Endothelial cell of umbilical vein (primary cell): ENCODE results near the gene DHRS4. TPM values are rescaled to one million over a fixed set of nuclear protein-coding genes. Genes with fewer than 3 reads are reported as not detected.
"Not testable (repeated sequence)": the region's sequence is repeated elsewhere in the genome, so short reads cannot be mapped to it uniquely, and the experiment has no call there.

ENCODE experiments used
- BruUV-seq: library from RNA; stranded (reverse); fragments of 400-500 nt; replicated peaks from 2 replicates; lab custom pipeline; 2021; lab: Mats Ljungman, UMichigan
- CTCF ChIA-PET: fragments of 300-600, 350-600 bp; sonication (Branson Sonifier 250); formaldehyde crosslinking; loops from one replicate; lab custom pipeline; 2021; ENCODE audit warnings: antibody characterized with exemption, inconsistent platforms; lab: Charles Lee
- POLR2A ChIA-PET: fragments of 300-600, 350-600 bp; sonication (Branson Sonifier 250); formaldehyde crosslinking; loops from one replicate; lab custom pipeline; 2021; ENCODE audit warnings: antibody characterized with exemption, inconsistent platforms; lab: Charles Lee
- DNase-seq: peaks from one replicate; pipeline ENCODE4 v3.0.0-alpha.2; 2011; ENCODE audit warnings: low read depth, low spot score
- FAIRE-seq: peaks from 2 replicates; lab custom pipeline; 2011; peaks lifted over from hg19 to GRCh38; lab: Jason Lieb, UNC
- H2AFZ ChIP-seq: 2 replicates; pipeline ENCODE4 v1.6.0; 2012; ENCODE audit warnings: low read depth, low read length, control low read depth, inconsistent platforms
- H3K27ac ChIP-seq: 2 replicates; pipeline ENCODE4 v1.5.1; 2011; ENCODE audit warnings: low read depth, mild to moderate bottlenecking, control low read depth, low read length, moderate library complexity; ENCODE audit not compliant: insufficient read depth
- H3K27me3 ChIP-seq, 2 experiments: 2 replicates each; pipeline versions ENCODE4 v1.6.0 to v1.6.1; 2011; ENCODE audit warnings: low read length in 2 of 2, mixed read lengths in 1 of 2; ENCODE audit not compliant: control insufficient read depth in 2 of 2, insufficient read depth in 2 of 2
- H3K36me3 ChIP-seq, 2 experiments: 2 replicates in 1 of 2; 3 replicates in 1 of 2; pipeline ENCODE4 v1.5.1; 2011; ENCODE audit warnings: low read length in 2 of 2, mild to moderate bottlenecking in 1 of 2, moderate library complexity in 1 of 2; ENCODE audit not compliant: control insufficient read depth in 2 of 2, insufficient read depth in 2 of 2; ENCODE audit errors: extremely low read depth in 1 of 2
- H3K4me1 ChIP-seq: 3 replicates; pipeline ENCODE4 v1.5.1; 2011; ENCODE audit warnings: mild to moderate bottlenecking, low read length; ENCODE audit not compliant: control insufficient read depth, insufficient read depth; ENCODE audit errors: extremely low read depth
- H3K4me2 ChIP-seq: 2 replicates; pipeline ENCODE4 v1.6.1; 2011; ENCODE audit warnings: low read length, control low read depth, mixed read lengths; ENCODE audit not compliant: insufficient read depth
- H3K4me3 ChIP-seq, 3 experiments: fragments of 200-600 bp in 1 of 3; sonication (generic), shearing (Covaris generic) in 1 of 3; replicated peaks in 1 of 3; 2 replicates each; pipeline ENCODE4 v1.5.1; 2011 to 2016; ENCODE audit warnings: control low read depth in 3 of 3, low read length in 3 of 3, mild to moderate bottlenecking in 2 of 3, inconsistent platforms in 1 of 3, low read depth in 1 of 3, moderate library complexity in 1 of 3; ENCODE audit not compliant: insufficient read depth in 1 of 3
- H3K79me2 ChIP-seq: 2 replicates; pipeline ENCODE4 v1.6.0; 2012; ENCODE audit warnings: low read length, inconsistent platforms; ENCODE audit not compliant: control insufficient read depth, insufficient read depth
- H3K9ac ChIP-seq: replicated peaks from 2 replicates; pipeline ENCODE3; 2011; ENCODE audit warnings: low read length, control low read depth; ENCODE audit not compliant: insufficient read depth; ENCODE audit errors: extremely low read depth
- H3K9me1 ChIP-seq: replicated peaks from 3 replicates; pipeline ENCODE4 v1.6.0; 2011; ENCODE audit warnings: mild to moderate bottlenecking, low read length; ENCODE audit not compliant: control insufficient read depth, insufficient read depth; ENCODE audit errors: extremely low read depth
- H3K9me3 ChIP-seq: replicated peaks from 2 replicates; pipeline ENCODE4 v1.5.1; 2012; ENCODE audit warnings: low read length, inconsistent platforms; ENCODE audit not compliant: control insufficient read depth, insufficient read depth
- H4K20me1 ChIP-seq: replicated peaks from 2 replicates; pipeline ENCODE3; 2011; ENCODE audit warnings: mild to moderate bottlenecking, low read length; ENCODE audit not compliant: control insufficient read depth, insufficient read depth; ENCODE audit errors: extremely low read depth
- MYC ChIP-seq: IDR thresholded peaks from one replicate; pipeline ENCODE4 v1.6.1; 2011; ENCODE audit warnings: mild to moderate bottlenecking, low read depth, low read length
- dilution Hi-C: fragments of 300-500 bp; cut with MboI; formaldehyde crosslinking; loops from one replicate; pipeline ENCODE4 v1.15.0; 2019; ENCODE audit warnings: low sequenced_read_pairs; ENCODE audit not compliant: extremely low pct_ligation_motif_present
- intact Hi-C: fragments of 100-400 bp; cut with micrococcal nuclease; formaldehyde crosslinking; loops from one replicate; pipeline ENCODE4 v1.10.0; 2022
- polyA plus RNA-seq, 4 experiments: library from polyadenylated mRNA; depleted of rRNA in 3 of 4; stranded (reverse) in 3 of 4; unstranded in 1 of 4; fragments of >200 nt; gene quantifications; 2 replicates each; pipeline versions ENCODE4 v1.2.1 to v1.2.3, GENCODE V29; 2011 to 2012; ENCODE audit warnings: missing spikeins in 1 of 4
- total RNA-seq: library from RNA; stranded (reverse); gene quantifications from 2 replicates; pipeline ENCODE4 v1.2.3, GENCODE V29; 2021
- TF ChIP-seq, protein P1 (sequence below), 2 donors: IDR thresholded peaks; 1 replicate in 1 of 2; 2 replicates in 1 of 2; pipeline ENCODE4 v1.5.1; 2011; ENCODE audit warnings: low read length in 2 of 2, mild to moderate bottlenecking in 2 of 2, moderate library complexity in 2 of 2, control low read depth in 1 of 2, inconsistent platforms in 1 of 2, low read depth in 1 of 2; ENCODE audit not compliant: insufficient read depth in 1 of 2; ENCODE audit errors: extremely low read depth in 1 of 2

DHRS4 gene
- total and polyA plus RNA-seq, 2 donors (not counting 3 experiments of a cell fraction or from before 2014, with no cell fraction given), result 19.2 to 32.0 TPM

- Histone ChIP-seq H3K36me3 (no peaks in the 10 kb centered on the region), H3K27me3 (peaks cover 0 to 2% of the 10 kb centered on the region in 2 experiments), H3K9ac (no peak overlapping the region), H4K20me1 (no peaks in the 10 kb centered on the region), H3K9me3 (no peaks in the 10 kb centered on the region), H3K4me1 (peaks cover 3% of the 10 kb centered on the region), H3K27ac (no peak overlapping the region), H3K9me1 (no peaks in the 10 kb centered on the region), H3K79me2 (no peaks in the 10 kb centered on the region), H3K4me2 (no peak overlapping the region), H2AFZ (no peak overlapping the region), H3K4me3 (no peak overlapping the region)
- TF ChIP-seq MYC, result no peak
- TF ChIP-seq, protein P1, sequence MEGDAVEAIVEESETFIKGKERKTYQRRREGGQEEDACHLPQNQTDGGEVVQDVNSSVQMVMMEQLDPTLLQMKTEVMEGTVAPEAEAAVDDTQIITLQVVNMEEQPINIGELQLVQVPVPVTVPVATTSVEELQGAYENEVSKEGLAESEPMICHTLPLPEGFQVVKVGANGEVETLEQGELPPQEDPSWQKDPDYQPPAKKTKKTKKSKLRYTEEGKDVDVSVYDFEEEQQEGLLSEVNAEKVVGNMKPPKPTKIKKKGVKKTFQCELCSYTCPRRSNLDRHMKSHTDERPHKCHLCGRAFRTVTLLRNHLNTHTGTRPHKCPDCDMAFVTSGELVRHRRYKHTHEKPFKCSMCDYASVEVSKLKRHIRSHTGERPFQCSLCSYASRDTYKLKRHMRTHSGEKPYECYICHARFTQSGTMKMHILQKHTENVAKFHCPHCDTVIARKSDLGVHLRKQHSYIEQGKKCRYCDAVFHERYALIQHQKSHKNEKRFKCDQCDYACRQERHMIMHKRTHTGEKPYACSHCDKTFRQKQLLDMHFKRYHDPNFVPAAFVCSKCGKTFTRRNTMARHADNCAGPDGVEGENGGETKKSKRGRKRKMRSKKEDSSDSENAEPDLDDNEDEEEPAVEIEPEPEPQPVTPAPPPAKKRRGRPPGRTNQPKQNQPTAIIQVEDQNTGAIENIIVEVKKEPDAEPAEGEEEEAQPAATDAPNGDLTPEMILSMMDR (IDR thresholded peaks at IDR 0.05; ENCODE audit: extremely low read depth in 1 of 2, insufficient read depth in 1 of 2, low read depth in 1 of 2, low read length in 2 of 2), result peak; percentile 64 to 72
- peak; percentile 74 for FAIRE-seq
- intact Hi-C loops (loop anchor here (1.0 to 2.0 kb wide), 8 partner anchors 22 to 228 kb away; partner anchors contain the start of genes IRF9, PCK2 and TINF2), dilution Hi-C loops (no loop called here)
- DNase-seq, result peak; percentile 82
- CTCF ChIA-PET, result interaction anchor here (0.8 to 1.0 kb wide), 3 partner anchors 45 to 284 kb away, joined by 3 to 4 read pairs (median 3); no protein-coding TSS in a partner anchor
- POLR2A ChIA-PET, result no interaction called here
- BruUV-seq, result no TSS peak
Observed at GRCh38 chr14:24013654-24014514, 60.3 kb downstream of the DHRS4 start.

GRCh38 chr14:24015745-24016144 is 62.2 kb downstream of the DHRS4 start:
- DNase-seq, H3K9ac ChIP-seq, H3K9me3 ChIP-seq, POLR2A ChIA-PET, H3K27ac ChIP-seq, H3K9me1 ChIP-seq, H3K79me2 ChIP-seq, H4K20me1 ChIP-seq, H3K4me1 ChIP-seq, H3K4me2 ChIP-seq, H3K27me3 ChIP-seq, H3K4me3 ChIP-seq, FAIRE-seq, H2AFZ ChIP-seq, H3K36me3 ChIP-seq, dilution Hi-C loops, BruUV-seq: not testable (repeated sequence)
- intact Hi-C loops, result loop anchor here (2.0 kb wide), 1 partner anchor 145 kb away; the partner anchor contains the start of gene IRF9
- CTCF ChIA-PET, result interaction anchor here (0.8 to 1.2 kb wide), 3 partner anchors 41 to 43 kb away, joined by 3 read pairs; no protein-coding TSS in a partner anchor

Other genes with a start within 250 kb of the DHRS4 start
- 18.5 and 20.7 TPM in 2 replicates for gene DHRS4L2, start 35.2 kb downstream of the DHRS4 start, total RNA-seq
- 18.2 and 21.9 TPM in 2 replicates for gene DHRS4L2, start 35.2 kb downstream of the DHRS4 start, polyA plus RNA-seq
- gene CARMIL3, start 98.2 kb downstream of the DHRS4 start, total RNA-seq, result not detected in 2 replicates
- 0.03 and 0.08 TPM in 2 replicates for gene CARMIL3, start 98.2 kb downstream of the DHRS4 start, polyA plus RNA-seq
- not detected in 2 replicates for gene CPNE6, start 117.8 kb downstream of the DHRS4 start, total RNA-seq
- gene CPNE6, start 117.8 kb downstream of the DHRS4 start, polyA plus RNA-seq, result not detected in 2 replicates
- 24.5 and 25.1 TPM in 2 replicates for gene PCK2, start 140.5 kb downstream of the DHRS4 start, total RNA-seq
- gene PCK2, start 140.5 kb downstream of the DHRS4 start, polyA plus RNA-seq, result 23.5 and 26.4 TPM in 2 replicates
- 32.1 and 38.5 TPM in 2 replicates for gene DCAF11, start 161.0 kb downstream of the DHRS4 start, total RNA-seq
- gene DCAF11, start 161.0 kb downstream of the DHRS4 start, polyA plus RNA-seq, result 33.8 and 37.3 TPM in 2 replicates
- gene NRL, start 161.2 kb downstream of the DHRS4 start, total RNA-seq, result 0.62 and 0.71 TPM in 2 replicates
- 1.1 and 1.9 TPM in 2 replicates for gene NRL, start 161.2 kb downstream of the DHRS4 start, polyA plus RNA-seq
- not detected in 2 replicates for gene FITM1, start 176.9 kb downstream of the DHRS4 start, total RNA-seq
- gene FITM1, start 176.9 kb downstream of the DHRS4 start, polyA plus RNA-seq, result 0.54 and 0.81 TPM in 2 replicates
- 120 and 135 TPM in 2 replicates for gene PSME1, start 182.4 kb downstream of the DHRS4 start, total RNA-seq
- gene PSME1, start 182.4 kb downstream of the DHRS4 start, polyA plus RNA-seq, result 68.1 and 98.1 TPM in 2 replicates
- 19.0 and 21.8 TPM in 2 replicates for gene EMC9, start 187.8 kb downstream of the DHRS4 start, total RNA-seq
- gene EMC9, start 187.8 kb downstream of the DHRS4 start, polyA plus RNA-seq, result 31.8 and 38.0 TPM in 2 replicates
- 107 and 126 TPM in 2 replicates for gene PSME2, start 192.8 kb downstream of the DHRS4 start, total RNA-seq
- 66.5 and 69.8 TPM in 2 replicates for gene PSME2, start 192.8 kb downstream of the DHRS4 start, polyA plus RNA-seq
- 66.5 and 69.7 TPM in 2 replicates for gene RNF31, start 193.7 kb downstream of the DHRS4 start, total RNA-seq
- gene RNF31, start 193.7 kb downstream of the DHRS4 start, polyA plus RNA-seq, result 32.3 TPM in 2 replicates
- 33.2 and 46.1 TPM in 2 replicates for gene IRF9, start 207.5 kb downstream of the DHRS4 start, total RNA-seq
- gene IRF9, start 207.5 kb downstream of the DHRS4 start, polyA plus RNA-seq, result 44.6 and 55.3 TPM in 2 replicates
- 29.6 and 33.6 TPM in 2 replicates for gene REC8, start 218.3 kb downstream of the DHRS4 start, total RNA-seq
- gene REC8, start 218.3 kb downstream of the DHRS4 start, polyA plus RNA-seq, result 8.7 and 12.5 TPM in 2 replicates
- 52.6 and 66.5 TPM in 2 replicates for gene IPO4, start 235.0 kb downstream of the DHRS4 start, total RNA-seq
- 24.6 and 27.6 TPM in 2 replicates for gene IPO4, start 235.0 kb downstream of the DHRS4 start, polyA plus RNA-seq
- gene TM9SF1, start 241.7 kb downstream of the DHRS4 start, total RNA-seq, result 58.5 and 60.7 TPM in 2 replicates
- gene TM9SF1, start 241.7 kb downstream of the DHRS4 start, polyA plus RNA-seq, result 64.4 and 71.5 TPM in 2 replicates